Measurements from ENCODE around the gene ZNF232.

DNA sequence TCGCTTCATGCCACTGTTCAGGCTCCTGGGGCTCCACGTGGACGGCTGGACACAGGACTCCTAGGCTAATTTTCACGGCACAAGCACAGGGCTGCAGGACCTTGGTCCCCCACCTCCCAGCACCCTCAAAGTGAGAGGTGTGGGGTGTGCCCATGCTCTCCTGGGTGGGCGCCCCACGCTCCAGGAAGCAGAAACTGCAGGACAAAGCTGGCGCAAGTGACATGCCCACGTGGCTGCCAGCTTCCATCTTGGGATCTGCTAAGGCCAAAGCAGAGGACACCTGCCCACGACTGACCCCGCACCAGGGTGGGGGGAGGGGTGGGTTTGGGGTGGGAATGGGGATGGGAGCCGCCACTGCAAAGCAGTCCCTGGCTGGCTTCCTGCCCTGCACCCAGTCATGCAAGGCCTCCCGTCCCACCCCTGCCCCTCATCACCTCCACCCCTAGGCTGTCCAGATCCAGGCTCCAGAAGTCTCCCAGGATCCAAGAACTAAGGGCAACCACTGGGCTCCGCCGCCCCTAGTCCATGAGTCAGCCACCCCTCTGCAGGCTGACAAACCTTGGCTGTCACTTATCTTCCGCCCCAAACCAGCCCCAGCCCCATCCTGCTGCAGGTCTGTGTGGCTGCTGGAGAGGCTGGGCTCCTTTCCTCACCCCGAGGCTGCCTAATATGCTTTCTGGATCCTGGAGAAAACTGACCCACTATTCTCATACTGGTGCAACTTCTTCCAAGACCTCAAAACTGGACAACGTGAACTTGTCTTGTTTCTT, 15.2 kb upstream of the ZNF232 start:
- TF ChIP-seq TP53 (CRISPR knock-in tag; IDR thresholded peaks at IDR 0.05) (no peak), KDM1A (IDR thresholded peaks at IDR 0.05; ENCODE audit: low read depth) (no peak), JUN (IDR thresholded peaks at IDR 0.05) (no peak), POLR2A (IDR thresholded peaks at IDR 0.05; ENCODE audit: low read length) (no peak), ESRRA (IDR thresholded peaks at IDR 0.05; ENCODE audit: borderline replicate concordance, low read length) (no peak), EP300 (IDR thresholded peaks at IDR 0.05) (no peak)
- TF ChIP-seq, protein P1, sequence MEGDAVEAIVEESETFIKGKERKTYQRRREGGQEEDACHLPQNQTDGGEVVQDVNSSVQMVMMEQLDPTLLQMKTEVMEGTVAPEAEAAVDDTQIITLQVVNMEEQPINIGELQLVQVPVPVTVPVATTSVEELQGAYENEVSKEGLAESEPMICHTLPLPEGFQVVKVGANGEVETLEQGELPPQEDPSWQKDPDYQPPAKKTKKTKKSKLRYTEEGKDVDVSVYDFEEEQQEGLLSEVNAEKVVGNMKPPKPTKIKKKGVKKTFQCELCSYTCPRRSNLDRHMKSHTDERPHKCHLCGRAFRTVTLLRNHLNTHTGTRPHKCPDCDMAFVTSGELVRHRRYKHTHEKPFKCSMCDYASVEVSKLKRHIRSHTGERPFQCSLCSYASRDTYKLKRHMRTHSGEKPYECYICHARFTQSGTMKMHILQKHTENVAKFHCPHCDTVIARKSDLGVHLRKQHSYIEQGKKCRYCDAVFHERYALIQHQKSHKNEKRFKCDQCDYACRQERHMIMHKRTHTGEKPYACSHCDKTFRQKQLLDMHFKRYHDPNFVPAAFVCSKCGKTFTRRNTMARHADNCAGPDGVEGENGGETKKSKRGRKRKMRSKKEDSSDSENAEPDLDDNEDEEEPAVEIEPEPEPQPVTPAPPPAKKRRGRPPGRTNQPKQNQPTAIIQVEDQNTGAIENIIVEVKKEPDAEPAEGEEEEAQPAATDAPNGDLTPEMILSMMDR (IDR thresholded peaks at IDR 0.05) = no peak
- TF ChIP-seq, protein P2, sequence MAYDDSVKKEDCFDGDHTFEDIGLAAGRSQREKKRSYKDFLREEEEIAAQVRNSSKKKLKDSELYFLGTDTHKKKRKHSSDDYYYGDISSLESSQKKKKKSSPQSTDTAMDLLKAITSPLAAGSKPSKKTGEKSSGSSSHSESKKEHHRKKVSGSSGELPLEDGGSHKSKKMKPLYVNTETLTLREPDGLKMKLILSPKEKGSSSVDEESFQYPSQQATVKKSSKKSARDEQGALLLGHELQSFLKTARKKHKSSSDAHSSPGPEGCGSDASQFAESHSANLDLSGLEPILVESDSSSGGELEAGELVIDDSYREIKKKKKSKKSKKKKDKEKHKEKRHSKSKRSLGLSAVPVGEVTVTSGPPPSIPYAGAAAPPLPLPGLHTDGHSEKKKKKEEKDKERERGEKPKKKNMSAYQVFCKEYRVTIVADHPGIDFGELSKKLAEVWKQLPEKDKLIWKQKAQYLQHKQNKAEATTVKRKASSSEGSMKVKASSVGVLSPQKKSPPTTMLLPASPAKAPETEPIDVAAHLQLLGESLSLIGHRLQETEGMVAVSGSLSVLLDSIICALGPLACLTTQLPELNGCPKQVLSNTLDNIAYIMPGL (CRISPR knock-in tag; IDR thresholded peaks at IDR 0.05; ENCODE audit: borderline replicate concordance) = no peak
- TF ChIP-seq, protein P3, sequence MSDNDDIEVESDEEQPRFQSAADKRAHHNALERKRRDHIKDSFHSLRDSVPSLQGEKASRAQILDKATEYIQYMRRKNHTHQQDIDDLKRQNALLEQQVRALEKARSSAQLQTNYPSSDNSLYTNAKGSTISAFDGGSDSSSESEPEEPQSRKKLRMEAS (IDR thresholded peaks at IDR 0.05) = no peak
- TF ChIP-seq, protein P4, sequence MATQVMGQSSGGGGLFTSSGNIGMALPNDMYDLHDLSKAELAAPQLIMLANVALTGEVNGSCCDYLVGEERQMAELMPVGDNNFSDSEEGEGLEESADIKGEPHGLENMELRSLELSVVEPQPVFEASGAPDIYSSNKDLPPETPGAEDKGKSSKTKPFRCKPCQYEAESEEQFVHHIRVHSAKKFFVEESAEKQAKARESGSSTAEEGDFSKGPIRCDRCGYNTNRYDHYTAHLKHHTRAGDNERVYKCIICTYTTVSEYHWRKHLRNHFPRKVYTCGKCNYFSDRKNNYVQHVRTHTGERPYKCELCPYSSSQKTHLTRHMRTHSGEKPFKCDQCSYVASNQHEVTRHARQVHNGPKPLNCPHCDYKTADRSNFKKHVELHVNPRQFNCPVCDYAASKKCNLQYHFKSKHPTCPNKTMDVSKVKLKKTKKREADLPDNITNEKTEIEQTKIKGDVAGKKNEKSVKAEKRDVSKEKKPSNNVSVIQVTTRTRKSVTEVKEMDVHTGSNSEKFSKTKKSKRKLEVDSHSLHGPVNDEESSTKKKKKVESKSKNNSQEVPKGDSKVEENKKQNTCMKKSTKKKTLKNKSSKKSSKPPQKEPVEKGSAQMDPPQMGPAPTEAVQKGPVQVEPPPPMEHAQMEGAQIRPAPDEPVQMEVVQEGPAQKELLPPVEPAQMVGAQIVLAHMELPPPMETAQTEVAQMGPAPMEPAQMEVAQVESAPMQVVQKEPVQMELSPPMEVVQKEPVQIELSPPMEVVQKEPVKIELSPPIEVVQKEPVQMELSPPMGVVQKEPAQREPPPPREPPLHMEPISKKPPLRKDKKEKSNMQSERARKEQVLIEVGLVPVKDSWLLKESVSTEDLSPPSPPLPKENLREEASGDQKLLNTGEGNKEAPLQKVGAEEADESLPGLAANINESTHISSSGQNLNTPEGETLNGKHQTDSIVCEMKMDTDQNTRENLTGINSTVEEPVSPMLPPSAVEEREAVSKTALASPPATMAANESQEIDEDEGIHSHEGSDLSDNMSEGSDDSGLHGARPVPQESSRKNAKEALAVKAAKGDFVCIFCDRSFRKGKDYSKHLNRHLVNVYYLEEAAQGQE (IDR thresholded peaks at IDR 0.05) = no peak

All from A549 (cell line).